Lower leg skin (tissue), 3 donors: Measurements from ENCODE around the gene HSPB9.

Experiments used
- POLR2A ChIP-seq, 2 donors: fragments of 450-650 bp; IDR thresholded peaks; one replicate each; pipeline ENCODE4 v1.6.1; 2016 to 2017; ENCODE audit warnings: antibody characterized with exemption in 2 of 2, mild to moderate bottlenecking in 1 of 2, moderate library complexity in 1 of 2
- TF ChIP-seq, protein P1 (sequence below), 3 donors: fragments of 450-650 bp; IDR thresholded peaks; one replicate each; pipeline ENCODE4 v1.5.1; 2016; ENCODE audit warnings: antibody characterized with exemption in 3 of 3, mild to moderate bottlenecking in 3 of 3, moderate library complexity in 2 of 3

DNA sequence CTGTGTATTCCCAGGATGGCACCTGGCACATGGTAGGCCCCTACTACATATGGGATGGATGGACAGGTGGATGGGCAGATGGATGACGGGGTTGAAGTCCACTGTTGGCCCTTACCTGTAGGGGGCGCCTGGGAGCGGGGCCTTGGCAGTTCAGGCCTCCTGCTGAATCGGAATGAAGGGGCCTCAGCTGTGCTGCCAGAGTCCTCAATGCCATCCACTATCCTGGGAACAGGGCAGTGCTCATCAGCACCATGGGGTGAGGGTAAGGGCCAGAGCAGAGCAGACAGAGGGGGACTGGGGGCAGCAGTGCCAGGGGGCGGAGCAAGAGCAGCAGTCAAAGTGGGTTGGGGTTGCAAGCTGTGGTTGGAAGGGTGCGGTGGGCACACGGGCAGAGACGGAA, 40.5 kb downstream of the HSPB9 start:
- TF ChIP-seq, protein P1, sequence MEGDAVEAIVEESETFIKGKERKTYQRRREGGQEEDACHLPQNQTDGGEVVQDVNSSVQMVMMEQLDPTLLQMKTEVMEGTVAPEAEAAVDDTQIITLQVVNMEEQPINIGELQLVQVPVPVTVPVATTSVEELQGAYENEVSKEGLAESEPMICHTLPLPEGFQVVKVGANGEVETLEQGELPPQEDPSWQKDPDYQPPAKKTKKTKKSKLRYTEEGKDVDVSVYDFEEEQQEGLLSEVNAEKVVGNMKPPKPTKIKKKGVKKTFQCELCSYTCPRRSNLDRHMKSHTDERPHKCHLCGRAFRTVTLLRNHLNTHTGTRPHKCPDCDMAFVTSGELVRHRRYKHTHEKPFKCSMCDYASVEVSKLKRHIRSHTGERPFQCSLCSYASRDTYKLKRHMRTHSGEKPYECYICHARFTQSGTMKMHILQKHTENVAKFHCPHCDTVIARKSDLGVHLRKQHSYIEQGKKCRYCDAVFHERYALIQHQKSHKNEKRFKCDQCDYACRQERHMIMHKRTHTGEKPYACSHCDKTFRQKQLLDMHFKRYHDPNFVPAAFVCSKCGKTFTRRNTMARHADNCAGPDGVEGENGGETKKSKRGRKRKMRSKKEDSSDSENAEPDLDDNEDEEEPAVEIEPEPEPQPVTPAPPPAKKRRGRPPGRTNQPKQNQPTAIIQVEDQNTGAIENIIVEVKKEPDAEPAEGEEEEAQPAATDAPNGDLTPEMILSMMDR (IDR thresholded peaks at IDR 0.05), result no peak
- TF ChIP-seq POLR2A (IDR thresholded peaks at IDR 0.05), result no peak
